IPS DF 6.9 (cell line): ENCODE results near the gene LRP1-AS.

Experiments used
- DNase-seq: peaks from one replicate; pipeline ENCODE4 v3.0.0-alpha.2; 2013; ENCODE audit warnings: low read depth, low spot score
- H3K27ac ChIP-seq: one replicate; pipeline ENCODE4 v1.5.1; 2013; ENCODE audit warnings: low read length, control low read depth
- H3K27me3 ChIP-seq: 2 replicates; pipeline ENCODE4 v1.6.1; 2013; ENCODE audit warnings: mild to moderate bottlenecking, low read length; ENCODE audit not compliant: control insufficient read depth, insufficient read depth
- H3K36me3 ChIP-seq: 2 replicates; pipeline ENCODE4 v1.6.1; 2013; ENCODE audit warnings: low read length; ENCODE audit not compliant: control insufficient read depth, insufficient read depth
- H3K4me1 ChIP-seq: 2 replicates; pipeline ENCODE4 v1.6.1; 2013; ENCODE audit warnings: low read length; ENCODE audit not compliant: control insufficient read depth, insufficient read depth
- H3K4me3 ChIP-seq: 2 replicates; pipeline ENCODE4 v1.5.1; 2013; ENCODE audit warnings: mild to moderate bottlenecking, low read length
- H3K9me3 ChIP-seq: 2 replicates; pipeline ENCODE4 v1.6.1; 2013; ENCODE audit warnings: low read length, inconsistent platforms; ENCODE audit not compliant: control insufficient read depth, insufficient read depth
- WGBS: extraction: QIAGEN DNeasy Blood & Tissue Kit; methylation state at CpG from one replicate; pipeline ENCODE4 v1.1.7; 2013; ENCODE audit warnings: mixed read lengths, missing lambda C conversion rate; ENCODE audit not compliant: insufficient read length, insufficient coverage; 5-methylcytosine and 5-hydroxymethylcytosine counted together

LRP1-AS gene

DNA sequence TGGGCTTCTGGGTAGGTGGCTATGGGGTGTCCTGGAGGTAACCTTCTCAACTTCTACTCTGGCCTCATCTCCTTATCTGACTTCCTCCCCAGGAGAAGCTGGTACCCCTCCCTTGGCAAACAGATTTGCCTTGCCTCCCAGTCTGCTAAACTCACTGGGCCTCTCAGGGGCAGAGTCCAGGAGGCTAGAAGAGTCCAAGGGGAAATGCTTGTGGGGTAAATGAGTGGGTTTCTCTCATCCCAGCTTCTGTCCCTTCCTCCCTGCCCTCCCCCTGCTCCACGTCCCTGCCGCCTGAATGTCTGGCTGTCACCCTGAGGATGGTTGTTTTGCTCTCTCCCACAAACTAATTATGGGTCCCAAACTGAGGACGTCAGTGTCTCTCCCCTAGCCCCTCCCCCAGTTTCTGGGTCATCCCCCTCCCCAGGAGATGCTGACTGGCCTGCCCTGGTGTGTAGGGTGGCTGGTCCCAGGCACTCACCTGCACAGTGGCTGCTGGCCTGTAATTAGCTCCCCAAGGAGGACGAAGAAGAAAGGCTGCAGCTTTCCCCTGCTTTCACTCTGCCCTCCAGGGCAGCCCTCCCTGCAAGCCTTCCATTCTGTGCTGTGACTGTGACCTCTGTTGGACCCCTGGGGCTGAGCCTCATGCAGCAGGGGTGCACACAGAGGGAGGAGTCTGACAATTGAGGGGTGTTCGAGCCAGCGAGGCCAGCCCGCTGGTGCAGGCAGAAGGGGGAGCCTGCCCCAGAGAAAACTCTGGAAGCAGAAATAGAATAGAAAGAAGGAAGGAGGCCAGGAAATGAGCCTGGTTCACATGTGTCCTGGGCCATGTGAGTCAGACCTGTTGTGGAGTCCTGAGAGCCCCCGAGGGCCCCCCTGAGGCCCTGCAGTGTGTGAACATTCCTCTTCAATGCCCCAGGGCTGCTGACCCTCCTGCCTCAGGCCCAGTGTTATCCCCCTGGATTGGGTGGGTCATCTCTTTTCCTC lies at the start of gene LRP1-AS:
Gene LRP1-AS, minus strand, starts transcription at position 659 of the 984 bp plus-strand sequence.
- no peak within 1 kb of the TSS for H3K4me3 ChIP-seq
- no peaks in the 10 kb centered on the region for H3K9me3 ChIP-seq
- no peaks in the 10 kb centered on the region for H3K27me3 ChIP-seq
- WGBS: no CpG with 5 or more reads among the region's 8 CpGs
- no peak within 1 kb of the TSS for H3K27ac ChIP-seq
- no peak for DNase-seq
- peaks cover 1% of the 10 kb centered on the region; the same call in 1 of the 2 replicates for H3K4me1 ChIP-seq
- H3K36me3 ChIP-seq: peaks cover 43% of the 10 kb centered on the region

DNA sequence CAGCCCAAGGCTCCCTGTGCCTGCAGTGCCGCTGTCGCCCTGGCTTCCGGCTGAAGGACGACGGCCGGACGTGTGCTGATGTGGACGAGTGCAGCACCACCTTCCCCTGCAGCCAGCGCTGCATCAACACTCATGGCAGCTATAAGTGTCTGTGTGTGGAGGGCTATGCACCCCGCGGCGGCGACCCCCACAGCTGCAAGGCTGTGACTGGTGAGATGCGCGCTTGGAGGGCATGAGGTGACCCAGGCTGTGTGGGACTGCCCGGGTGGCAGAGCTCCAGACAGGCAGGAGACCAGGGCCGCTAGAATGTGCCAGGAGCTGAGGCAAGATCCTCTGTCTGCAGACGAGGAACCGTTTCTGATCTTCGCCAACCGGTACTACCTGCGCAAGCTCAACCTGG lies 49.5 kb upstream of the LRP1-AS start:
- H3K27me3 ChIP-seq: no peaks in the 10 kb centered on the region
- no peak for DNase-seq
- peaks cover 91% of the 10 kb centered on the region for H3K36me3 ChIP-seq

DNA sequence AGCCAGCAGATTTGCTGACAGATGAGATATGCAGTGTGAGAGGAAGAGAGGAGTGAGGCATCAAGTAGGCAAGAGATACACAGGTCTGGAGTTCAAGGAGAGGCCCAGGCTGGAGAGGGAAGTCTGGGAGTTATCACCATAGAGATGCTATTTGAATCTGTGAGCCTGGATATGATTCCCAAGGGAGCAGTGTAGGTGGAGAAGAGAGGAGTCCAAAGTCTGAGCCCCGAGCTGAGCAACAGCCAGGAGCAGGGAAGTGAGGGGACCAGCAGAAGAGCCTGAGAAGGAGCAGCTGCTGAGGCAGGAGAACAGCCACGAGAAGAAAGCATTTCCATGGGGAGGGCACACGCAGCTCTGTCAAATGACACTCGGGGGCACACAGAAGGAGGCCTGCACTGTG lies 49.0 kb upstream of the LRP1-AS start:
- Histone ChIP-seq H3K9me3 (no peaks in the 10 kb centered on the region), H3K27ac (no peak overlapping the region), H3K27me3 (no peaks in the 10 kb centered on the region), H3K36me3 (peaks cover 91% of the 10 kb centered on the region), H3K4me1 (no peaks in the 10 kb centered on the region), H3K4me3 (no peak overlapping the region)
- no peak for DNase-seq
- WGBS: no CpG with 5 or more reads among the region's 4 CpGs

More for the DNA sequence above, 49.5 kb upstream of the LRP1-AS start:
- H3K4me3 ChIP-seq: no peak overlapping the region
- H3K27ac ChIP-seq: no peak overlapping the region
- H3K4me1 ChIP-seq: no peaks in the 10 kb centered on the region
- no CpG with 5 or more reads among the region's 22 CpGs for WGBS
- no peaks in the 10 kb centered on the region for H3K9me3 ChIP-seq

DNA sequence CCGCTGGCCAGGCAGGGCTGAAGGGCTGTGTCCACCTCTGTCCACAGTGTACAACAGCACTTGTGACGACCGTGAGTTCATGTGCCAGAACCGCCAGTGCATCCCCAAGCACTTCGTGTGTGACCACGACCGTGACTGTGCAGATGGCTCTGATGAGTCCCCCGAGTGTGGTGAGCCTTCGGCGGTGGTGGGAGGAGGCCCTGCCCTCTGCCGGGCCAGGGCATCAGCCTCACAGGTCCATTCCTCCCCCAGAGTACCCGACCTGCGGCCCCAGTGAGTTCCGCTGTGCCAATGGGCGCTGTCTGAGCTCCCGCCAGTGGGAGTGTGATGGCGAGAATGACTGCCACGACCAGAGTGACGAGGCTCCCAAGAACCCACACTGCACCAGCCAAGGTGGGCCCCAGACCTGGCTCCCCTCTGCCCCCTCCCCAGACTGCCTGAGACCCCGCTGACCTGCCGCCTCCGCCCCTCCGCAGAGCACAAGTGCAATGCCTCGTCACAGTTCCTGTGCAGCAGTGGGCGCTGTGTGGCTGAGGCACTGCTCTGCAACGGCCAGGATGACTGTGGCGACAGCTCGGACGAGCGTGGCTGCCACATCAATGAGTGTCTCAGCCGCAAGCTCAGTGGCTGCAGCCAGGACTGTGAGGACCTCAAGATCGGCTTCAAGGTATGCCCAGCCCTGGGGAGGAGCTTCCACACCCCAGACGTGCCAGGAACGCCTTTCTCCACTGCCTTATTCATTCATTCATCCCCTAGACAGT lies 48.4 kb upstream of the LRP1-AS start:
- no peaks in the 10 kb centered on the region for H3K9me3 ChIP-seq
- H3K27ac ChIP-seq: no peak overlapping the region
- peaks cover 91% of the 10 kb centered on the region for H3K36me3 ChIP-seq
- H3K4me1 ChIP-seq: no peaks in the 10 kb centered on the region
- no CpG with 5 or more reads among the region's 34 CpGs for WGBS
- DNase-seq: no peak
- H3K4me3 ChIP-seq: no peak overlapping the region
- H3K27me3 ChIP-seq: no peaks in the 10 kb centered on the region

DNA sequence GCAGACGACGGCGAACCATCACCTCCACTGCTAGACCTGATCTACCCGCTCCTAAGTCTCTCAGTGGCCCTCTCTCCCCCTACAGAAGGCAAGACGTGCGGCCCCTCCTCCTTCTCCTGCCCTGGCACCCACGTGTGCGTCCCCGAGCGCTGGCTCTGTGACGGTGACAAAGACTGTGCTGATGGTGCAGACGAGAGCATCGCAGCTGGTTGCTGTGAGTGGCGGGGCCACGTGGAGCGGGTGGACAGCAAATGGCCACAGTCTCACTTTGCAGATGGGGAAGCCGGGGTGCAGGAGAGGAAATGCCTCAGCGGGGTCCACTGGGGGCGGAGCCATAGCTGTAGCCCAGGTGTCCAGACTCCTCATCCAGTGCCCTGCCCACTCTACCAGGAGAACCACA lies 47.8 kb upstream of the LRP1-AS start:
- no peaks in the 10 kb centered on the region for H3K27me3 ChIP-seq
- no peaks in the 10 kb centered on the region for H3K4me1 ChIP-seq
- no CpG with 5 or more reads among the region's 19 CpGs for WGBS
- no peak overlapping the region for H3K27ac ChIP-seq
- peaks cover 94% of the 10 kb centered on the region for H3K36me3 ChIP-seq
- DNase-seq: no peak
- no peaks in the 10 kb centered on the region for H3K9me3 ChIP-seq
- no peak overlapping the region for H3K4me3 ChIP-seq

DNA sequence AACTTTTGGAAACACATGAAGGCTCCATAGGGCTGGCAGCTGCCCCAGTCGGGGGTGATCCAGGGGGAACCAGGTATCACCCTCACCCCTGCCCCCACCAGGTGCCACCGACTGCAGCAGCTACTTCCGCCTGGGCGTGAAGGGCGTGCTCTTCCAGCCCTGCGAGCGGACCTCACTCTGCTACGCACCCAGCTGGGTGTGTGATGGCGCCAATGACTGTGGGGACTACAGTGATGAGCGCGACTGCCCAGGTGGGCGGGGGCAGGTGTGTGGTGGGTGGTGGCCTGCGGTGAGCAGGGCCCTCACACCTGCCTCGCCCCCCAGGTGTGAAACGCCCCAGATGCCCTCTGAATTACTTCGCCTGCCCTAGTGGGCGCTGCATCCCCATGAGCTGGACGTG lies 46.8 kb upstream of the LRP1-AS start:
- no peak overlapping the region for H3K27ac ChIP-seq
- no peaks in the 10 kb centered on the region for H3K4me1 ChIP-seq
- no peaks in the 10 kb centered on the region for H3K9me3 ChIP-seq
- H3K27me3 ChIP-seq: no peaks in the 10 kb centered on the region
- H3K4me3 ChIP-seq: no peak overlapping the region
- H3K36me3 ChIP-seq: peaks cover 88% of the 10 kb centered on the region
- WGBS: no CpG with 5 or more reads among the region's 18 CpGs
- DNase-seq: no peak

DNA sequence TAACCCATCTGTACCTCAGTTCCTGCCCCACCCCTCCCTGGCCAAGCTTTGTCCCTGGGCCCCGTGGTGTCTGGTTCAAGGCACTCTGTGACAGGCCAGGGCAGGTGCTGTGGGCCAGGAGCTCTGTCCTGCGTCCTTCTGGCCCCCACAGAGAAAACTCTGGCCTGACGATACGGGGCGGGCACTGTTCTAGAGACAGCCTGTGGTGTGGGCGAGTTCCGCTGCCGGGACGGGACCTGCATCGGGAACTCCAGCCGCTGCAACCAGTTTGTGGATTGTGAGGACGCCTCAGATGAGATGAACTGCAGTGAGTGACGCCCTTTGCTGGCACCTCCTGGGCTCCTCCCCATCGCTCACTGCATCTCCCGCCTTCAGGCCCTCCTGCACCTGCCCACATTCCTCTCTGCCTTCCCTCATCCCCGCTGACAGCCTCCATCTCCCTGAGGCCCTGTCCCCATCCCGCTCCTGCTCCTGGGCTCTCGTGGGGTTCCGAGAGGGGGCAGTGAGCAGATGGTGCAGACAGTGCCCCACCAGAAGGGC lies 46.4 kb upstream of the LRP1-AS start:
- no CpG with 5 or more reads among the region's 19 CpGs for WGBS
- no peak overlapping the region for H3K27ac ChIP-seq
- peaks cover 88% of the 10 kb centered on the region for H3K36me3 ChIP-seq

DNA sequence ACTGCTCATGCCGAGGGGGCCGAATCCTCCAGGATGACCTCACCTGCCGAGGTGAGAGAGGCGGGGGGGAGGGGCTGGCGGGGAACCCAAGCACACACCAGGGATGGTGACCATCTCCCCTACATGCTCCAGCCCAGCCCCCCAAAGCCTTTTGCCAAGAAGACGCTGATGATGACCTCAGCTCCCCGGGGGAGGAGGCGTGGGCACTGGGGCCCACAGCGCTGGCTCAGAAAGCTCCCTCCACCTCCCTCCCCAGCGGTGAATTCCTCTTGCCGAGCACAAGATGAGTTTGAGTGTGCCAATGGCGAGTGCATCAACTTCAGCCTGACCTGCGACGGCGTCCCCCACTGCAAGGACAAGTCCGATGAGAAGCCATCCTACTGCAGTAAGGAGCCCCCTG lies 45.5 kb upstream of the LRP1-AS start:
- H3K36me3 ChIP-seq: peaks cover 84% of the 10 kb centered on the region
- DNase-seq: no peak
- WGBS: no CpG with 5 or more reads among the region's 16 CpGs
- H3K9me3 ChIP-seq: no peaks in the 10 kb centered on the region
- no peaks in the 10 kb centered on the region for H3K27me3 ChIP-seq
- no peak overlapping the region for H3K27ac ChIP-seq
- no peak overlapping the region for H3K4me3 ChIP-seq
- H3K4me1 ChIP-seq: no peaks in the 10 kb centered on the region

More for the DNA sequence above, 46.4 kb upstream of the LRP1-AS start:
- Histone ChIP-seq H3K9me3 (no peaks in the 10 kb centered on the region), H3K4me3 (no peak overlapping the region), H3K27me3 (no peaks in the 10 kb centered on the region), H3K4me1 (no peaks in the 10 kb centered on the region)
- DNase-seq: no peak

DNA sequence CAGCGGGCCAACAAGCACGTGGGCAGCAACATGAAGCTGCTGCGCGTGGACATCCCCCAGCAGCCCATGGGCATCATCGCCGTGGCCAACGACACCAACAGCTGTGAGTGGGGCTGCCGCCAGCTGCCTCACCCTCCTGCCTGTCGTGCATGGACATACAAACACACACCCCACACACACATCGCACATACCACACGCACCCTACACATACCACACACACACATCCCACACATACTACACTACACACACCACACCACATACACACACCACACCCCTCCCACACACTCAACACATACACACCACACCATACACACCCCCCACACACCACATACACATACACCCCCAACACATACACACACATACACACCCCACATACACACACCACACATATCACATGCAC lies 44.0 kb upstream of the LRP1-AS start:
- no peaks in the 10 kb centered on the region for H3K27me3 ChIP-seq
- H3K4me1 ChIP-seq: no peaks in the 10 kb centered on the region
- no peak for DNase-seq
- 100% methylated on average over 3 of the region's 11 CpGs for WGBS
- no peak overlapping the region for H3K27ac ChIP-seq
- H3K36me3 ChIP-seq: peaks cover 81% of the 10 kb centered on the region
- no peak overlapping the region for H3K4me3 ChIP-seq
- H3K9me3 ChIP-seq: no peaks in the 10 kb centered on the region

DNA sequence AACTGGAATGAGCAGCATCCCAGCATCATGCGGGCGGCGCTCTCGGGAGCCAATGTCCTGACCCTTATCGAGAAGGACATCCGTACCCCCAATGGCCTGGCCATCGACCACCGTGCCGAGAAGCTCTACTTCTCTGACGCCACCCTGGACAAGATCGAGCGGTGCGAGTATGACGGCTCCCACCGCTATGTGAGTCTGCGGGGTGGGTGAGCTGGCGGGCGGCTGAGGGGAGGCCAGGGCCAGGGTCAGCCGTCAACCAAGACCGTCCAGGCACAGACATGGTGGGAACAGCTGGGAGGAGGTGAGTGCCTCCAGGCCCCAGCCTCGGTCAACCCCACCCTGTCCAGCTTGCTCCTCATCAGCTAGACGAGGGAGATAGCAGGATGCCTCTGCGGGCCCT lies 43.4 kb upstream of the LRP1-AS start:
- no peaks in the 10 kb centered on the region for H3K27me3 ChIP-seq
- H3K9me3 ChIP-seq: no peaks in the 10 kb centered on the region
- H3K36me3 ChIP-seq: peaks cover 82% of the 10 kb centered on the region
- no peak overlapping the region for H3K4me3 ChIP-seq
- no peak for DNase-seq
- no peaks in the 10 kb centered on the region for H3K4me1 ChIP-seq
- WGBS: no CpG with 5 or more reads among the region's 23 CpGs
- no peak overlapping the region for H3K27ac ChIP-seq
